Activated CD8-positive, alpha-beta T cell treated with anti-CD3 and anti-CD28 coated beads for 36 hours (primary cell): ENCODE results near the gene DDX56. TPM values are rescaled to one million over a fixed set of nuclear protein-coding genes. Genes with fewer than 3 reads are reported as not detected.

ENCODE experiments used
- ATAC-seq: fragments of 200-7000 bp; cut with Tn5 transposase; one replicate; pipeline ENCODE4 v1.10.0; 2021; ENCODE audit warnings: mild to moderate bottlenecking, moderate library complexity
- CTCF ChIA-PET: fragments of 350-600 bp; sonication (Branson Sonifier 250); formaldehyde crosslinking; loops from one replicate; lab custom pipeline; 2021; ENCODE audit warnings: antibody characterized with exemption; lab: Charles Lee
- POLR2A ChIA-PET: fragments of 350-600 bp; sonication (Branson Sonifier 250); formaldehyde crosslinking; loops from one replicate; lab custom pipeline; 2021; ENCODE audit warnings: antibody characterized with exemption; lab: Charles Lee
- DNase-seq: peaks from one replicate; pipeline ENCODE4 v3.0.0-alpha.2; 2020
- H3K27ac Mint-ChIP-seq: one replicate; pipeline ENCODE4 v1.8.0; 2021; ENCODE audit warnings: mild to moderate bottlenecking, mixed read lengths
- H3K27me3 Mint-ChIP-seq: one replicate; pipeline ENCODE4 v1.8.0; 2021; ENCODE audit warnings: mixed read lengths
- H3K36me3 Mint-ChIP-seq: one replicate; pipeline ENCODE4 v1.8.0; 2021; ENCODE audit warnings: low read depth, mixed read lengths
- H3K4me1 Mint-ChIP-seq: one replicate; pipeline ENCODE4 v1.8.0; 2021; ENCODE audit warnings: low read depth, mixed read lengths
- H3K4me3 Mint-ChIP-seq: one replicate; pipeline ENCODE4 v1.8.0; 2021; ENCODE audit warnings: mild to moderate bottlenecking, moderate library complexity, mixed read lengths
- H3K9me3 Mint-ChIP-seq: one replicate; pipeline ENCODE4 v1.8.0; 2021; ENCODE audit warnings: mixed read lengths
- intact Hi-C: fragments of 100-400 bp; cut with micrococcal nuclease; formaldehyde crosslinking; loops from one replicate; pipeline ENCODE4 v1.10.0; 2022
- total RNA-seq, 2 experiments: library from RNA; stranded (reverse); gene quantifications; one replicate each; pipeline ENCODE4 v1.2.3, GENCODE V29; 2021
- TF ChIP-seq, protein P1 (sequence below): fragments of 200-600 bp; IDR thresholded peaks from one replicate; pipeline ENCODE4 v1.8.0; 2022; ENCODE audit warnings: antibody characterized with exemption, mild to moderate bottlenecking

DDX56 gene
- total RNA-seq, 2 experiments from 2014 or later: 92.3 to 98.3 TPM

DNA sequence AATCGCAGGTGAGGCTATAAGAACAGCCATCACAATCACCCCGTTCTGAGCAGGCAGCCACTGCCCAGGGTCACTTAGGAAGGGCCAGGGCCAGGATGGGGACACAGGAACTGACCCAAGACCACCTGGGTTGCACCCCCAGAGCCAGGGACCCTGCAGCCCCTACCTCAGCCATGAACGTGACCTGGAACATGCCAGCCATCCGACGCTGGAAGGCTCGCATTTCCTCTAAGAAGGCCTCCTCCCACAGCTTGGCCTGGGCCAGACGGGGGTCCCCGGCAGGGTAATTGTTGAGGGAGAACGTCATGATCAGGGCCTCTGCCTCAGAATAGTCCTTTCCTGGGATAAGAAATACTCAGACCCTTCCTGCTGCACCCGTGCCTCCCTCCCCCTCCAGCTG, 37.6 kb downstream of the DDX56 start:
- no peaks in the 10 kb centered on the region for H3K36me3 Mint-ChIP-seq
- H3K4me1 Mint-ChIP-seq: no peaks in the 10 kb centered on the region
- no peak overlapping the region for H3K27ac Mint-ChIP-seq
- intact Hi-C loops: no loop called here
- H3K9me3 Mint-ChIP-seq: no peaks in the 10 kb centered on the region
- TF ChIP-seq, protein P1, sequence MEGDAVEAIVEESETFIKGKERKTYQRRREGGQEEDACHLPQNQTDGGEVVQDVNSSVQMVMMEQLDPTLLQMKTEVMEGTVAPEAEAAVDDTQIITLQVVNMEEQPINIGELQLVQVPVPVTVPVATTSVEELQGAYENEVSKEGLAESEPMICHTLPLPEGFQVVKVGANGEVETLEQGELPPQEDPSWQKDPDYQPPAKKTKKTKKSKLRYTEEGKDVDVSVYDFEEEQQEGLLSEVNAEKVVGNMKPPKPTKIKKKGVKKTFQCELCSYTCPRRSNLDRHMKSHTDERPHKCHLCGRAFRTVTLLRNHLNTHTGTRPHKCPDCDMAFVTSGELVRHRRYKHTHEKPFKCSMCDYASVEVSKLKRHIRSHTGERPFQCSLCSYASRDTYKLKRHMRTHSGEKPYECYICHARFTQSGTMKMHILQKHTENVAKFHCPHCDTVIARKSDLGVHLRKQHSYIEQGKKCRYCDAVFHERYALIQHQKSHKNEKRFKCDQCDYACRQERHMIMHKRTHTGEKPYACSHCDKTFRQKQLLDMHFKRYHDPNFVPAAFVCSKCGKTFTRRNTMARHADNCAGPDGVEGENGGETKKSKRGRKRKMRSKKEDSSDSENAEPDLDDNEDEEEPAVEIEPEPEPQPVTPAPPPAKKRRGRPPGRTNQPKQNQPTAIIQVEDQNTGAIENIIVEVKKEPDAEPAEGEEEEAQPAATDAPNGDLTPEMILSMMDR: no peak
- H3K27me3 Mint-ChIP-seq: no peaks in the 10 kb centered on the region
- POLR2A ChIA-PET: no interaction called here
- ATAC-seq: no peak
- DNase-seq: no peak
- H3K4me3 Mint-ChIP-seq: no peak overlapping the region
- CTCF ChIA-PET: interaction anchor here (2.7 to 3.1 kb wide), 3 partner anchors 10 to 29 kb away, joined by 15 to 19 read pairs (median 17); no protein-coding TSS in a partner anchor

DNA sequence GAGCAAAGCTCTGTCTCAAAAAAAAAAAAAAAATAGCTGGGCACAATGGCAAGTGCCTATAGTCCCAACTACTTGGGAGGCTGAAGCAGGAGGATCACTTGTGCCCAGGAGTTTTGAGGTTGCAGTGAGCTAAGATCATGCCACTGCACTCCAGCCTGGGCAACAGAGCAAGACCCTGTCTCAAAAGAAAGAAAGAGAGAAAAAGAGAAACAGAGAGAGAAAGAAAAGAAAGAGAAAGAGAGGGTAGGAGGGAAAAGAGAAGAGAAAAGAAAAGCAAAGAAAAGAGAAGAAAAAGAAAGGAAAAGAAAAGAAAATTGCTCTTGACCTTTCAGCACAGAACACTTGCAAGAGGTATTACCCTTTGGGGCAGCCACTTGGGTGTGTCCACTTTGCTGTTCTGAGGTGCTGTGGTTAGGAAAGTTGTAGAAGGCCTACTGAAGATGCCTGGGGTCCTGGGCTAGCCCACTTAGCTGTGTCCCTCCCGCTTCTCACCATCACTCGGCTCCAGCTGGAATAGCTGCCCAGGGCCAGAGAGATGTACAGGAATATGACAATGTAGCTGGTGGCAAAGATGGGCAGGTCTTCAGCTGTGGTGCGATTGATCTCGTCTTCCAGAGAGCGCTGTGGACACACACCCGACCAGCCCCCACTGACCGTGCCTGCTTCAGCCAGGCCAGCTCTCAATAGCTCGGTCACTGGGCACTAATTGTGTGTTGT, 38.2 kb downstream of the DDX56 start:
- ATAC-seq (no peak), DNase-seq (no peak)
- Mint-ChIP-seq H3K4me3 (no peak overlapping the region), H3K4me1 (no peaks in the 10 kb centered on the region), H3K27ac (no peak overlapping the region), H3K27me3 (no peaks in the 10 kb centered on the region), H3K36me3 (no peaks in the 10 kb centered on the region), H3K9me3 (no peaks in the 10 kb centered on the region)
- intact Hi-C loops: no loop called here
- POLR2A ChIA-PET: interaction anchor here (1.2 to 1.3 kb wide), 2 partner anchors 38 to 413 kb away, joined by 3 read pairs; partner anchors contain the start of genes DDX56 and POLD2
- CTCF ChIA-PET: interaction anchor here (0.5 to 3.1 kb wide), 26 partner anchors 8 to 467 kb away, joined by 3 to 19 read pairs (median 5); partner anchors contain the start of gene NUDCD3
- TF ChIP-seq, protein P1: no peak

- CTCF ChIA-PET: interaction anchor here (0.5 to 3.1 kb wide), 42 partner anchors 8 to 466 kb away, joined by 3 to 19 read pairs (median 4); partner anchors contain the start of genes DDX56 and NUDCD3
These were observed 39.2 kb downstream of the DDX56 start for GRCh38 chr7:44534501-44534900.

DNA sequence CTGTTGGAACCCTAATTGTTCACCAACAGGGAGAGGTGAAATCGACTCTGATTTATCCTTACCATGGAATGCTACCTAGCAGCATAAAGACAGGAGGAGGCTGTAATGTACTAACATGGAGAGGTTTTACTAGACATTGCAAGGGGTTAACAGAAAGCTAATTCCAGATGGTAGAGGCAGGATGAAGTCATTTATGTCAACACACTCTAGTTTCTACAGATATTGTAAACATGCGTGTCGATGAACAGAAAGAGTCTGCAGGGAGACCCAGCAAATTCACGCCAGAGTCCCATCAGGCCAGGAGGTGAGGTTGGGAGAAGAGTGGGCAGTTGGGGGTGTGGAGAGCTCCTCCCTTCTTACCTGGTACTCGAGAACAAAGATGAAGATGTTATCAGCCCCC, 39.6 kb downstream of the DDX56 start:
- ChIA-PET POLR2A (no interaction called here), CTCF (interaction anchor here (1.0 to 3.1 kb wide), 30 partner anchors 8 to 293 kb away, joined by 3 to 19 read pairs (median 5); partner anchors contain the start of genes DDX56 and NUDCD3)
- TF ChIP-seq, protein P1: no peak
- no peak for ATAC-seq
- no peaks in the 10 kb centered on the region for H3K4me1 Mint-ChIP-seq
- H3K27ac Mint-ChIP-seq: no peak overlapping the region
- no peaks in the 10 kb centered on the region for H3K36me3 Mint-ChIP-seq
- no peak overlapping the region for H3K4me3 Mint-ChIP-seq
- intact Hi-C loops: no loop called here
- H3K27me3 Mint-ChIP-seq: no peaks in the 10 kb centered on the region
- H3K9me3 Mint-ChIP-seq: no peaks in the 10 kb centered on the region
- DNase-seq: no peak

More at GRCh38 chr7:44534501-44534900, 39.2 kb downstream of the DDX56 start:
- Mint-ChIP-seq H3K9me3 (no peaks in the 10 kb centered on the region), H3K27me3 (no peaks in the 10 kb centered on the region), H3K36me3 (no peaks in the 10 kb centered on the region), H3K4me1 (no peaks in the 10 kb centered on the region), H3K4me3 (no peak overlapping the region), H3K27ac (no peak overlapping the region)
- intact Hi-C loops: no loop called here
- POLR2A ChIA-PET: interaction anchor here (1.2 to 1.3 kb wide), 2 partner anchors 39 to 412 kb away, joined by 3 read pairs; partner anchors contain the start of genes DDX56 and POLD2
- ATAC-seq (peak; percentile 98), DNase-seq (peak; percentile 70)
- TF ChIP-seq, protein P1: peak; percentile 73
